Middle frontal gyrus (tissue), 1 donor: Measurements from ENCODE around the gene FSTL1.

ENCODE experiments used
- DNase-seq: peaks from one replicate; pipeline ENCODE4 v3.0.0-alpha.2; 2015; ENCODE audit warnings: low spot score; ENCODE audit errors: extremely low spot score

The FSTL1 gene

DNA sequence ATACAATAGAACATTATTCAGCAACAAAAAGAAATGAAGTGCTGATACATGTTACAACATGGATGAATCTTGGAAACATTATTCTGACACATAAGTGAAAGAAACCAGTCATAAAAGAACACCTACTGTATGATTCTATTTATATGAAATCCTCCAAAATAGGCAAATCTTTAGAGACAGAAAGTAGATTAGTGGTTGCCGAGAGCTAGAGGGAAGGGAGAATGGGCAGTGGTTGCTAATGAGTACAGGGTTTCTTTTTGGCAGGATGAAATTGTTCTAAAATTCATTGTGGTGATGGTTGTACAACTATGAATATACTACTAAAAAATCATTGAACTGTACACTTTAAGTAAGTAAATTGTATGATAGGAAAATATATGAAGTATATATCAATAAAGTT is 95.3 kb downstream of the FSTL1 start:
- DNase-seq = no peak

DNA sequence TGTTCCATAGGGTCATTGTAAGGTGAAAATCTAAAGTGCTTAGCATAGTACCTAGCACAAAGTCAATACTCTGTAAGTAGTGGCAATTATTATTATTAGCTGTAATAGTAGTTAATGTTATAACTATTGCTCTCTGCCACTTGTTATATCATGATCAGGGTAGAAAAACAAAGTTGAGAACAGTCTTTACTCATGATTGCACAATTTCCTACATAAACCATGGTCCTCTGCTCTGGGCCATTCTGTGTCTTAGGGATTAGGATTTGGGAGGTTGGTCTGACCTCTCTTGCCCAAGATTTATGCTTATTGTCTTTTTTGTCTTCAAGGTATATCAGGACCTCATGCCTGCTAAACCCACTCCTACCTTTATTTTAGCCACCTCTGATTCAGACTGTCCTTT is 97.3 kb downstream of the FSTL1 start:
- DNase-seq = no peak

DNA sequence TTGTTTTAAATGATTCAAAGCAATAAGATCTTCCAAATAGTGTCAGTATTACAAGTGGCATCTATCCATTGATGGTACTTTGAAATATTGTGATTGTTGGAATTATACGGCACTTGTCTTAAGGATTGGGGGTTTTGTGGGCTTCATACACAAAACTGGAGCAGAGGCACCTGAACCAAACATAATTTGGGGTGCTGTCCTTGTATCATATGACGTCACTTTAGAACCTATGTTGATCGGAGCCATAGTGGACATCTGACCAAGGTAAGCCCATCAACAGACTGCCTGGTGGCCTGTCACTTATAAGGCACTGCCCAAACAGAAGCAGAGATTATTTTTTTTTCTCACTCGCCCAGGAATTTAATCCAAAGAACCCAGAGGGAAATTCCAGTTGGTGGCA is 98.8 kb downstream of the FSTL1 start:
- no peak for DNase-seq

DNA sequence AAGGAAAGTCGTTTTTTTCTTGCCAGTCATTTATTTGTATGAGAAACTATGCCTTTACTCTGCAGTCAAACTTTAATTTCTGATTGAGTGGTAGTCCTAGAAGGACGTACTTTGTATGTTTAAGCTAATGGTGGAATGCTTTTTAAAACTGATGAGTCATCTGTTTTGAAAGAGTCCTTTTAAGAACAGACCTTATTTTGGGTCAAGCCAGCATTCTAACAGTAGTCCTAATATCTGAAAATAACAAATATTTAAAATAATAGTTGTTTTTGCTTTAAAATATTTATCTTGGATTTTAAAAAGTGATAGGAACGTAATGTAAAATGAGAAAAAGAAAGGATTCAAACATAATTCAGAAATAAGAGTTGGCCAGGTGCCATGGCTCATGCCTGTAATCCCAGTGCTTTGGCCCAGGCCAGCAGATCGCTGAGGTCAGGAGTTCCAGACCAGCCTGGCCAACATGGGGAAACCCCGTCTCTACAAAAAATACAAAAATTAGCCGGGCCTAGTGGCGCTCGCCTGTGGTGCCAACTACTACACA is 100.3 kb downstream of the FSTL1 start:
- no peak for DNase-seq

DNA sequence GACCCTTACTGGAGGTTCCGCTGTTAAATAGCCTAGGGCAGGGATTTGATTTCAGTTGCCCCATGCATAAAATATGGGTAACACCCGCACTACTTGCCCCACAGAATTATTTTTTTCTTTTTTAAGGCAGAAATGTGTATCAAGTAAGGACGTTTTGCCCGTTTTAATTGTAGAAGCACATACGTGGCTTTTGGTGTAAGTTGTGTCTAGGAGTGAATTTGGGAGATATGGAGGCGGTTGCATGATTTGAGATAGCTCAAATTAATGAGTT is 101.0 kb downstream of the FSTL1 start:
- no peak for DNase-seq

DNA sequence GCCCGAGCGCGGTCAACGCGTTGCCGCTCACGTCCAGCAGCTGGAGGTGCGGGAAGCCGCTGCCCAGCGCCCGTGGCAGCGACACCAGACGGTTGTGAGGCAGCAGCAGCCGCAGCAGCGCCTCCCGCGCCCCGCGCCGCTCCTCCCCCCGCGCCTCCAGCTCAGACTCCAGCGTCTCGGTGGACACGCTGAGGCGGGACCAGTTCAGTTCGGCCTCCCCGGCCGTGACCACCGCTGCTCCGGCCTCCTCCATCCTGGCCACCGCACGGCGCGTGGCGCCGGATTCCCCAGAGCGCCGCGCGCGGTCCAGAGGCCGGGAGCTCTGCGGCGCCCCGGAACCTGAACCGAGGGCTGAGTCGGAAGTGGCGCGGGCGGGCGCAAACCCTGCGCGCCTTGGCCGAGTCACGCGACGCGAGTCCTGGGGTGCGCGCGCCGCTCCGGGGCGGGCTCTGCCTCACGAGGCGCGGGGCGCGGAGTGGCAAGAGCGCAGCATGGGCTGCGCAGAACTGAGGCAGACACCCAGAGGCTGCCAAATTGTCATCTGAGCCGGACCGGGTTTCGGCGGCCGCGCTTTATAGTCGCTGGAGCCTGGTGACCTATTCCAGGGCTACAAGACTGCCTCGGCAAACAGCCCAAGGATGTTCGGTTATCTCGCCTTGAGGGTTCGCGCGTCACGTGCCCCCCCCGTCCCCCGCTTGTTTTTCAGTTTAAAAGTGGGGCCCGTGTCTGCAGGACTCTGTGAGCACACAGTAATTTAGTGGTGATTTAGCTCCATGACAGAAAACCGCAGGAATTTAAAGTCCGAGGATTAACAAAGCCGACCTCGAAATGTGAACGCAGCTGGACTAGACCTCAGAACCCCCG is 101.6 kb downstream of the FSTL1 start, which contains the start of gene LRRC58:
Gene LRRC58, minus strand, starts transcription at position 364 of the 864 bp plus-strand sequence. Its CDS starts 111 bp downstream, at position 253.
- DNase-seq = peak; percentile 89

DNA sequence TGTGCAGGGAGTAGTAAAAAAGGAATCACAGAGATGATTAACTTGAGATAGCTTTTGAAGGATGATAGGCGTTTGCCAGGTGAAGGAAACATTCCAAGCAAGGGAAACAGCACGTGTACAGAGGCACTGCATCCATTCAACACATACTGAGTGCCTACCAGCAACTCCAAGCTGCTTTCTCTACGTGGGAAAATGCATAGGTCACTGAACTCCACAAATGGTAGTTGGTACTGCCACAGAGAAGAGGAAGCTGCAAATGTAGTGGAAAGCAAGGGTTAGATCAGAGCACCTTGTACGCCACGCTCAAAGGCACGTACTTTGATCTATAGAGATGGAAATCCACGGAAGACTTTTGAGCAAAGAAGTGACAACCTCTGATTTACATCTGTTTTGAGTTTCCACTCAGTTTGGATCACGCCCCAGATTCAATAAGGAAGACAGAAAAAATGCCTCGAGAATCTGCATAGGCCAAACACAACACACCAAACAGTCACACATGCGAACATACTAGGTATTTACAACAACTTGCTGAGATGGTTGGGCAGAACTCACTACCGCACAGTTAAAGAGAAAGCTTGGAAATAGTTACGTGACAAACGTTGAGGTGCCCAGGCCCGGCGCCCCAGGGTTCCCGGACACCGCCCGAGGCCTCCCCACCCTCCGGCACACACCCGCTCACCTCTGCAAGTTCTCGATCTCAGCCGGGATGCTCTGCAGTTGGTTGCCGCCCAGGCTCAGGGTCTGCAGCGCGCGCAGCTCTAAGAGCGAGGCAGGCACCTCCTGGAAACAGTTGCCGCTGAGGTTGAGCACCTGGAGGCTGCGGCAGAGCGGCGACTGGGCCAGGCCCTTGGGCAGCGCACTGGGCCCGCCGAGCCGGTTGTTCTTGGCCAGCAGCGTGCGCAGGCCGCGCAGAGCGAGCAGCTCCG is 102.5 kb downstream of the FSTL1 start:
- DNase-seq = no peak

DNA sequence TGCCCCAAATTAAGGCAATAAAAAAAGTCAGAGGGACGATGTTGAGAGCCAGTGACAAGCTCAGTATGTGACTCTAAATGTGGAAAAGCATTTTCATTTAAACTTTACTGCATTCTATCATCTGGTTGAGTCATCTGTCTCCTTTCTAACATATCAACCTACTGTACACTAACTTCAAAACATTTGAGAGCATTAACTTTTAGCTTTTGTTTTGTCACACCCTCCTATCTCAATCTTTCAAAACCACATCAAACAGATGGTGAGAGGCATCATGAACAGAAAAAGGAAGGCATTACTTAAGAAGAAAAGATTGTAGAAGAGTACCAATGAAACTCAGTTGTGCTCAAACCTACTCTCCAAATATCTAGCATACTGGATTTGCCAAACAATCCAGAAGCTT is 106.4 kb downstream of the FSTL1 start:
- no peak for DNase-seq
